Naive thymus-derived CD4-positive, alpha-beta T cell (primary cell): ENCODE data around the gene NUDT8. TPM values are rescaled to one million over a fixed set of nuclear protein-coding genes. Genes with fewer than 3 reads are reported as not detected.
A peak's percentile ranks its signal among the peaks of the same experiment; 100 is the strongest.

Source experiments
- ATAC-seq: fragments of 150-1000 bp; cut with Tn5 transposase; 2 replicates; pipeline ENCODE4 v1.10.0; 2021; ENCODE audit warnings: mild to moderate bottlenecking, moderate library complexity
- CTCF ChIA-PET: fragments of 350-600 bp; sonication (Branson Sonifier 250); formaldehyde crosslinking; loops from one replicate; lab custom pipeline; 2021; ENCODE audit warnings: antibody characterized with exemption; lab: Charles Lee
- POLR2A ChIA-PET: fragments of 350-600 bp; sonication (Branson Sonifier 250); formaldehyde crosslinking; loops from one replicate; lab custom pipeline; 2021; ENCODE audit warnings: antibody characterized with exemption, inconsistent platforms; lab: Charles Lee
- DNase-seq, 9 donors: peaks; one replicate each; pipeline versions ENCODE4 v3.0.0 to v3.0.0-alpha.2; 2020 to 2022; ENCODE audit warnings: mixed read lengths in 1 of 9
- H3K27ac ChIP-seq: one replicate; pipeline ENCODE4 v1.7.0; 2013; ENCODE audit warnings: mild to moderate bottlenecking, low read depth, low read length, moderate library complexity
- H3K27me3 ChIP-seq, 2 donors: one replicate each; pipeline ENCODE4 v1.7.0; 2013; ENCODE audit warnings: low read length in 2 of 2, mild to moderate bottlenecking in 2 of 2, moderate library complexity in 2 of 2; ENCODE audit not compliant: control insufficient read depth in 2 of 2, insufficient read depth in 2 of 2
- H3K36me3 ChIP-seq, 3 experiments: 1 replicate in 2 of 3; 2 replicates in 1 of 3; pipeline ENCODE4 v1.7.0; 2013; ENCODE audit warnings: low read length in 3 of 3, mild to moderate bottlenecking in 3 of 3, moderate library complexity in 1 of 3; ENCODE audit not compliant: insufficient read depth in 3 of 3, control insufficient read depth in 2 of 3
- H3K4me1 ChIP-seq, 2 donors: one replicate each; pipeline ENCODE4 v1.7.0; 2013; ENCODE audit warnings: low read length in 2 of 2, mild to moderate bottlenecking in 2 of 2, moderate library complexity in 1 of 2; ENCODE audit not compliant: control insufficient read depth in 2 of 2, insufficient read depth in 2 of 2
- H3K4me3 ChIP-seq: 2 replicates; pipeline ENCODE4 v1.7.0; 2013; ENCODE audit warnings: mild to moderate bottlenecking, low read length
- H3K9me3 ChIP-seq, 3 experiments: 1 replicate in 2 of 3; 2 replicates in 1 of 3; pipeline ENCODE4 v1.7.0; 2013; ENCODE audit warnings: low read length in 3 of 3; ENCODE audit not compliant: control insufficient read depth in 2 of 3
- H3K27ac Mint-ChIP-seq, 9 donors: one replicate each; pipeline ENCODE4 v1.8.0; 2020 to 2022; ENCODE audit warnings: mixed read lengths in 9 of 9, mild to moderate bottlenecking in 8 of 9, moderate library complexity in 5 of 9, inconsistent platforms in 2 of 9
- H3K27me3 Mint-ChIP-seq, 5 donors: one replicate each; pipeline ENCODE4 v1.8.0; 2021 to 2022; ENCODE audit warnings: mixed read lengths in 5 of 5, mild to moderate bottlenecking in 1 of 5
- H3K36me3 Mint-ChIP-seq, 5 donors: one replicate each; pipeline ENCODE4 v1.8.0; 2020 to 2022; ENCODE audit warnings: mixed read lengths in 5 of 5, mild to moderate bottlenecking in 3 of 5, inconsistent platforms in 1 of 5
- H3K4me1 Mint-ChIP-seq, 7 donors: one replicate each; pipeline ENCODE4 v1.8.0; 2020 to 2022; ENCODE audit warnings: mixed read lengths in 7 of 7, mild to moderate bottlenecking in 3 of 7, inconsistent platforms in 1 of 7
- H3K4me3 Mint-ChIP-seq, 10 donors: one replicate each; pipeline ENCODE4 v1.8.0; 2020 to 2022; ENCODE audit warnings: mild to moderate bottlenecking in 10 of 10, mixed read lengths in 10 of 10, moderate library complexity in 6 of 10, inconsistent platforms in 2 of 10
- H3K9me3 Mint-ChIP-seq, 11 donors: one replicate each; pipeline ENCODE4 v1.8.0; 2020 to 2022; ENCODE audit warnings: mixed read lengths in 11 of 11, mild to moderate bottlenecking in 4 of 11, inconsistent platforms in 1 of 11, moderate library complexity in 1 of 11
- intact Hi-C, 2 donors: fragments of 100-400 bp; cut with micrococcal nuclease; formaldehyde crosslinking; loops; one replicate each; pipeline ENCODE4 v1.15.1; 2023
- polyA plus RNA-seq, 2 donors: library from polyadenylated mRNA; unstranded; fragments of 300-500 nt; fragmentation: Illumina TruSeq; gene quantifications; one replicate each; pipeline ENCODE4 v1.2.3, GENCODE V29; 2021
- total RNA-seq, 6 experiments: library from RNA in 5 of 6; stranded (reverse) in 5 of 6; gene quantifications; 1 replicate in 5 of 6; 2 replicates in 1 of 6; pipeline ENCODE4 v1.2.3 and lab custom pipeline; 2021 to 2026

Gene NUDT8
- total and polyA plus RNA-seq, 7 experiments from 2014 or later, result 3.1 to 10.4 (median 3.8) TPM

GRCh38 chr11:67632175-67632981 lies 2.6 kb upstream of the NUDT8 start:
- intact Hi-C loops, result loop anchor here in 1 of 2 donors (5.0 kb wide), 1 partner anchor 230 kb away; the partner anchor contains the start of genes PPP1CA and TBC1D10C
- H3K27me3 Mint-ChIP-seq, result no peaks in the 10 kb centered on the region
- H3K27ac ChIP-seq, result no peak overlapping the region
- H3K9me3 ChIP-seq, result no peaks in the 10 kb centered on the region
- no peaks in the 10 kb centered on the region for H3K27me3 ChIP-seq
- DNase-seq (no peak), ATAC-seq (no peak)
- H3K4me3 ChIP-seq, result no peak overlapping the region
- H3K27ac Mint-ChIP-seq, result peak overlapping the region in 4 of 9 donors; percentile 8 to 71 (median 16)
- CTCF ChIA-PET, result interaction anchor here (1.6 to 2.5 kb wide), 3 partner anchors 16 to 27 kb away, joined by 6 to 9 read pairs (median 7); no protein-coding TSS in a partner anchor
- H3K36me3 Mint-ChIP-seq, result no peaks in the 10 kb centered on the region
- H3K4me3 Mint-ChIP-seq, result peak overlapping the region in 8 of 10 donors; percentile 30 to 76 (median 49)
- H3K9me3 Mint-ChIP-seq, result no peaks in the 10 kb centered on the region
- peaks cover 8 to 9% of the 10 kb centered on the region in 2 donors for H3K4me1 ChIP-seq
- H3K4me1 Mint-ChIP-seq, result peaks cover 4 to 12% (median 7%) of the 10 kb centered on the region in 7 donors
- H3K36me3 ChIP-seq, result no peaks in the 10 kb centered on the region
- POLR2A ChIA-PET, result interaction anchor here (0.7 to 0.9 kb wide), 3 partner anchors 18 to 21 kb away, joined by 3 to 6 read pairs (median 3); partner anchors contain the start of gene ACY3

- DNase-seq, result no peak
- H3K4me3 Mint-ChIP-seq, result peak overlapping the region in 9 of 10 donors; percentile 30 to 76 (median 51)
- H3K36me3 Mint-ChIP-seq, result no peaks in the 10 kb centered on the region
- Histone ChIP-seq H3K27me3 (no peaks in the 10 kb centered on the region), H3K9me3 (no peaks in the 10 kb centered on the region), H3K27ac (no peak overlapping the region), H3K36me3 (no peaks in the 10 kb centered on the region), H3K4me3 (no peak overlapping the region), H3K4me1 (peaks cover 8 to 9% of the 10 kb centered on the region in 2 donors)
- H3K27me3 Mint-ChIP-seq, result no peaks in the 10 kb centered on the region
- ChIA-PET POLR2A (interaction anchor here (0.7 to 0.9 kb wide), 2 partner anchors 17 to 21 kb away, joined by 3 to 6 read pairs; no protein-coding TSS in a partner anchor), CTCF (interaction anchor here (0.6 to 2.5 kb wide), 5 partner anchors 17 to 94 kb away, joined by 3 to 9 read pairs (median 6); partner anchors contain the start of gene ACY3)
- ATAC-seq, result no peak
- H3K27ac Mint-ChIP-seq, result peak overlapping the region in 4 of 9 donors; percentile 12 to 71 (median 55)
- H3K4me1 Mint-ChIP-seq, result peaks cover 4 to 12% (median 7%) of the 10 kb centered on the region in 7 donors
- intact Hi-C loops, result loop anchor here in 1 of 2 donors (5.0 kb wide), 1 partner anchor 230 kb away; the partner anchor contains the start of genes PPP1CA and TBC1D10C
- no peaks in the 10 kb centered on the region for H3K9me3 Mint-ChIP-seq
These were observed 2.1 kb upstream of the NUDT8 start for GRCh38 chr11:67631853-67632174.

GRCh38 chr11:67631411-67631810 lies 1.7 kb upstream of the NUDT8 start:
- Mint-ChIP-seq H3K4me1 (peaks cover 4 to 12% (median 7%) of the 10 kb centered on the region in 7 donors), H3K27ac (peak overlapping the region in 6 of 9 donors; percentile 36 to 91 (median 88)), H3K4me3 (peak overlapping the region; percentile 84 to 94 (median 89)), H3K36me3 (no peaks in the 10 kb centered on the region), H3K27me3 (no peaks in the 10 kb centered on the region), H3K9me3 (no peaks in the 10 kb centered on the region)
- Histone ChIP-seq H3K4me3 (no peak overlapping the region), H3K27ac (no peak overlapping the region), H3K9me3 (no peaks in the 10 kb centered on the region), H3K4me1 (peaks cover 8 to 9% of the 10 kb centered on the region in 2 donors), H3K36me3 (no peaks in the 10 kb centered on the region), H3K27me3 (no peaks in the 10 kb centered on the region)
- POLR2A ChIA-PET, result interaction anchor here (0.7 to 0.9 kb wide), 2 partner anchors 17 to 22 kb away, joined by 3 to 6 read pairs; no protein-coding TSS in a partner anchor
- DNase-seq (peak in 1 of 9 donors; percentile 10), ATAC-seq (no peak)
- intact Hi-C loops, result loop anchor here in 1 of 2 donors (5.0 kb wide), 1 partner anchor 229 kb away; the partner anchor contains the start of genes PPP1CA and TBC1D10C
- CTCF ChIA-PET, result interaction anchor here (0.6 to 2.5 kb wide), 7 partner anchors 17 to 231 kb away, joined by 3 to 9 read pairs (median 5); partner anchors contain the start of gene ACY3

- intact Hi-C loops, result loop anchor here (1.0 to 5.0 kb wide), 10 partner anchors 9 to 278 kb away; partner anchors contain the start of genes NDUFV1 (in 2 of the 2), ACY3 (in 1 of the 2), AIP (in 1 of the 2) and CDK2AP2 (in 1 of the 2)
- POLR2A ChIA-PET, result interaction anchor here (1.0 to 2.4 kb wide), 6 partner anchors 12 to 277 kb away, joined by 3 to 13 read pairs (median 6); partner anchors contain the start of genes ACY3, GSTP1 and POLD4
- no peaks in the 10 kb centered on the region for H3K9me3 Mint-ChIP-seq
These were observed 1.2 kb upstream of the NUDT8 start for GRCh38 chr11:67630943-67631331.

GRCh38 chr11:67630228-67630942 lies 648 bp upstream of the NUDT8 start:
- ATAC-seq, result peak; percentile 87
- Histone ChIP-seq H3K27ac (peak overlapping the region; percentile 85), H3K9me3 (no peaks in the 10 kb centered on the region), H3K4me3 (peak overlapping the region; percentile 84), H3K27me3 (no peaks in the 10 kb centered on the region), H3K36me3 (no peaks in the 10 kb centered on the region), H3K4me1 (peaks cover 8 to 9% of the 10 kb centered on the region in 2 donors)
- H3K4me1 Mint-ChIP-seq, result peaks cover 5 to 15% (median 7%) of the 10 kb centered on the region in 7 donors
- peak overlapping the region; percentile 84 to 94 (median 89) for H3K4me3 Mint-ChIP-seq
- peak overlapping the region; percentile 74 to 96 (median 89) for H3K27ac Mint-ChIP-seq
- ChIA-PET POLR2A (interaction anchor here (0.6 to 3.0 kb wide), 14 partner anchors 8 to 1014 kb away, joined by 3 to 27 read pairs (median 4); partner anchors contain the start of genes ACY3, GSTP1, KDM2A and POLD4), CTCF (interaction anchor here (0.6 to 2.5 kb wide), 13 partner anchors 16 to 502 kb away, joined by 3 to 9 read pairs (median 5); partner anchors contain the start of gene ACY3)
- no peaks in the 10 kb centered on the region for H3K27me3 Mint-ChIP-seq
- no peaks in the 10 kb centered on the region for H3K9me3 Mint-ChIP-seq
- H3K36me3 Mint-ChIP-seq, result no peaks in the 10 kb centered on the region
- DNase-seq, result peak in 8 of 9 donors; percentile 40 to 97 (median 86)
- intact Hi-C loops, result loop anchor here (1.0 to 5.0 kb wide), 10 partner anchors 10 to 277 kb away; partner anchors contain the start of genes NDUFV1 (in 2 of the 2), ACY3 (in 1 of the 2), AIP (in 1 of the 2) and CDK2AP2 (in 1 of the 2)

More at GRCh38 chr11:67630943-67631331, 1.2 kb upstream of the NUDT8 start:
- H3K27ac ChIP-seq, result peak overlapping the region; percentile 85
- Mint-ChIP-seq H3K27me3 (no peaks in the 10 kb centered on the region), H3K4me3 (peak overlapping the region; percentile 84 to 94 (median 89)), H3K4me1 (peaks cover 4 to 12% (median 7%) of the 10 kb centered on the region in 7 donors), H3K36me3 (no peaks in the 10 kb centered on the region), H3K27ac (peak overlapping the region; percentile 74 to 96 (median 89))
- H3K4me3 ChIP-seq, result peak overlapping the region; percentile 84
- no peaks in the 10 kb centered on the region for H3K36me3 ChIP-seq
- no peaks in the 10 kb centered on the region for H3K27me3 ChIP-seq
- peaks cover 8 to 9% of the 10 kb centered on the region in 2 donors for H3K4me1 ChIP-seq
- ATAC-seq (no peak), DNase-seq (no peak)
- CTCF ChIA-PET, result interaction anchor here (0.6 to 2.5 kb wide), 9 partner anchors 17 to 231 kb away, joined by 3 to 9 read pairs (median 5); partner anchors contain the start of gene ACY3
- no peaks in the 10 kb centered on the region for H3K9me3 ChIP-seq
